ENCODE results near the gene VIL1. TPM values are rescaled to one million over a fixed set of nuclear protein-coding genes. Genes with fewer than 3 reads are reported as not detected.

VIL1 gene
- polyA plus RNA-seq, 3 donors: not detected

DNA sequence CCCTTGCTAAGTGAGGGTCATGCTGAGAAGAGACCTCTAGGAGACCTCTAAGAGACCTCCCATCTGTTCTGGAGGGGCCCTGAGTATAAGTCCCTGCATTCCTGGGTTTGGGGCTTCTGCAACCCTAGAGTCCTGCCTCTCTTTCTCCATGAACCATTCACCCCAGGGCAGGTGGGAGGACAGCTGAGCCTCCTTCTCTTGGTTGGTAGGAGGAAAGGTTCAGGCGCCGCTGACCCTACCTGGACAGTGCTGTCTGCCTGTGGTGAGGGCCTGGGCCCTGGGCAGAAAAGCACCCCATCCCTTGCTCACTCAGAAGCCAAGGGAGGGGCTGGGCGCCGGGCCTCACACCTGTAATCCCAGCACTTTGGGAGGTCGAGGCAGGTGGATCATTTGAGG lies 604 bp upstream of the VIL1 start:
- H3K4me2 ChIP-seq (replicated peaks; ENCODE audit: extremely low read depth, low read length, poor library complexity, severe bottlenecking): no peak overlapping the region
- no peaks in the 10 kb centered on the region for H3K36me3 ChIP-seq (replicated peaks in 1 of 2; ENCODE audit: control insufficient read depth in 1 of 2, insufficient read depth in 2 of 2, low read length in 2 of 2)
- no peak overlapping the region for H3K9ac ChIP-seq (ENCODE audit: insufficient read depth, low read length, poor library complexity, severe bottlenecking)
- DNase-seq: no peak
- no peaks in the 10 kb centered on the region for H4K20me1 ChIP-seq (ENCODE audit: insufficient read depth, low read length)
- WGBS (ENCODE audit: insufficient coverage): 97% methylated on average over 3 of the region's 5 CpGs
- peaks cover 6% of the 10 kb centered on the region for H3K4me1 Mint-ChIP-seq
- no peak overlapping the region for H3K27ac ChIP-seq (ENCODE audit: low read depth in 1 of 2, low read length in 2 of 2)
- no peaks in the 10 kb centered on the region for H3K9me3 ChIP-seq (replicated peaks in 1 of 2; ENCODE audit: control insufficient read depth in 1 of 2, insufficient read depth in 1 of 2, low read length in 2 of 2)
- TF ChIP-seq, protein P1, sequence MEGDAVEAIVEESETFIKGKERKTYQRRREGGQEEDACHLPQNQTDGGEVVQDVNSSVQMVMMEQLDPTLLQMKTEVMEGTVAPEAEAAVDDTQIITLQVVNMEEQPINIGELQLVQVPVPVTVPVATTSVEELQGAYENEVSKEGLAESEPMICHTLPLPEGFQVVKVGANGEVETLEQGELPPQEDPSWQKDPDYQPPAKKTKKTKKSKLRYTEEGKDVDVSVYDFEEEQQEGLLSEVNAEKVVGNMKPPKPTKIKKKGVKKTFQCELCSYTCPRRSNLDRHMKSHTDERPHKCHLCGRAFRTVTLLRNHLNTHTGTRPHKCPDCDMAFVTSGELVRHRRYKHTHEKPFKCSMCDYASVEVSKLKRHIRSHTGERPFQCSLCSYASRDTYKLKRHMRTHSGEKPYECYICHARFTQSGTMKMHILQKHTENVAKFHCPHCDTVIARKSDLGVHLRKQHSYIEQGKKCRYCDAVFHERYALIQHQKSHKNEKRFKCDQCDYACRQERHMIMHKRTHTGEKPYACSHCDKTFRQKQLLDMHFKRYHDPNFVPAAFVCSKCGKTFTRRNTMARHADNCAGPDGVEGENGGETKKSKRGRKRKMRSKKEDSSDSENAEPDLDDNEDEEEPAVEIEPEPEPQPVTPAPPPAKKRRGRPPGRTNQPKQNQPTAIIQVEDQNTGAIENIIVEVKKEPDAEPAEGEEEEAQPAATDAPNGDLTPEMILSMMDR (IDR thresholded peaks at IDR 0.05): no peak
- no peak overlapping the region for H3K4me3 Mint-ChIP-seq
- no peaks in the 10 kb centered on the region for H3K79me2 ChIP-seq (ENCODE audit: insufficient read depth, low read length)
- no peaks in the 10 kb centered on the region for H3K27me3 ChIP-seq (ENCODE audit: control insufficient read depth in 2 of 2, insufficient read depth in 2 of 2, low read length in 2 of 2)
- H3K4me1 ChIP-seq (ENCODE audit: control insufficient read depth in 1 of 2, insufficient read depth in 2 of 2, low read length in 2 of 2): no peaks in the 10 kb centered on the region
- H3K36me3 Mint-ChIP-seq: no peaks in the 10 kb centered on the region
- no peak overlapping the region for H3K27ac Mint-ChIP-seq
- H3K4me3 ChIP-seq (replicated peaks in 1 of 3; ENCODE audit: low read depth in 2 of 3, low read length in 3 of 3): no peak overlapping the region
- no peak overlapping the region for H2AFZ ChIP-seq (ENCODE audit: insufficient read depth, low read depth, low read length, poor library complexity, severe bottlenecking)
- intact Hi-C loops (cut with micrococcal nuclease): loop anchor here in 1 of 2 donors (10.0 kb wide), 1 partner anchor 46 kb away; no protein-coding TSS in a partner anchor
- H3K27me3 Mint-ChIP-seq (ENCODE audit: low read depth in 3 of 3): peaks cover 2 to 9% (median 4%) of the 10 kb centered on the region in 3 donors
- no peaks in the 10 kb centered on the region for H3K9me3 Mint-ChIP-seq

DNA sequence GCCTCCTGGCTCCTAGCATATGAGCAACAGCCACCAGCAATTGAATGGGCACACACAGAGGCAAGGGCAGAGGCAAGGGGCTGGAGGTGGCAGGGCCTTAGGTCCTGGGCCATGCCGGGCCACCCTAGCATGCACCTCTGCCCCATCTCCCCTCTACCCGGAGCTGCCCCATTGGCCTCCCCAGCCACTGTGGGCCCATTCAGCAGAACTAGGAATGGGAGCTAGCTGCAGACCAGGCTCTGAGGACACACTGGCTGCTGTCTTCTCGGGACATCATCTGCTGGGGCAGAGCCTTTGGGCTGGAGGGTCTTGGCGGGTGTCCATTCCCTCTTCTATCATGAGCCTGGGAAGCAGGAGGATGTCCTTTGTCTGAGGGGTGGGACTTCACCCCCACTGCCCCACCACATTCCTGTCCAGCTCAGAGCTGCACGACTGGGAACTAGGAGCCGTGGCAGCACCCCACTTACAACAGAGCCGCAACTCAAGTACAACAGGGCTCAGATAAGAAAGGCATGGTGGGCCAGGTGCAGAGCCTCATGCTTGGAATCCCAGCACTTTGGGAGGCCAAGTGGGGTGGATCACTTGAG lies 800 bp downstream of the VIL1 start:
- H3K27me3 ChIP-seq (ENCODE audit: control insufficient read depth in 2 of 2, insufficient read depth in 2 of 2, low read length in 2 of 2): no peaks in the 10 kb centered on the region
- H3K4me3 ChIP-seq (replicated peaks in 1 of 3; ENCODE audit: low read depth in 2 of 3, low read length in 3 of 3): no peak overlapping the region
- no peak overlapping the region for H3K27ac Mint-ChIP-seq
- H3K36me3 ChIP-seq (replicated peaks in 1 of 2; ENCODE audit: control insufficient read depth in 1 of 2, insufficient read depth in 2 of 2, low read length in 2 of 2): no peaks in the 10 kb centered on the region
- H3K4me1 Mint-ChIP-seq: peaks cover 6% of the 10 kb centered on the region
- intact Hi-C loops (cut with micrococcal nuclease): loop anchor here in 1 of 2 donors (10.0 kb wide), 2 partner anchors 45 to 75 kb away; no protein-coding TSS in a partner anchor
- no peaks in the 10 kb centered on the region for H3K36me3 Mint-ChIP-seq
- H3K27ac ChIP-seq (ENCODE audit: low read depth in 1 of 2, low read length in 2 of 2): no peak overlapping the region
- H3K79me2 ChIP-seq (ENCODE audit: insufficient read depth, low read length): no peaks in the 10 kb centered on the region
- H3K4me2 ChIP-seq (replicated peaks; ENCODE audit: extremely low read depth, low read length, poor library complexity, severe bottlenecking): no peak overlapping the region
- H3K4me1 ChIP-seq (ENCODE audit: control insufficient read depth in 1 of 2, insufficient read depth in 2 of 2, low read length in 2 of 2): no peaks in the 10 kb centered on the region
- no peaks in the 10 kb centered on the region for H3K9me3 Mint-ChIP-seq
- H3K27me3 Mint-ChIP-seq (ENCODE audit: low read depth in 3 of 3): peaks cover 2 to 9% (median 7%) of the 10 kb centered on the region in 3 donors
- no peak overlapping the region for H3K4me3 Mint-ChIP-seq
- DNase-seq: no peak
- no peak overlapping the region for H3K9ac ChIP-seq (ENCODE audit: insufficient read depth, low read length, poor library complexity, severe bottlenecking)
- WGBS (ENCODE audit: insufficient coverage): 94% methylated on average over 3 of the region's 7 CpGs
- H4K20me1 ChIP-seq (ENCODE audit: insufficient read depth, low read length): no peaks in the 10 kb centered on the region
- TF ChIP-seq, protein P1 (IDR thresholded peaks at IDR 0.05): no peak
- H2AFZ ChIP-seq (ENCODE audit: insufficient read depth, low read depth, low read length, poor library complexity, severe bottlenecking): no peak overlapping the region
- no peaks in the 10 kb centered on the region for H3K9me3 ChIP-seq (replicated peaks in 1 of 2; ENCODE audit: control insufficient read depth in 1 of 2, insufficient read depth in 1 of 2, low read length in 2 of 2)
